Thyroid gland (tissue), 4 donors: ENCODE data around the gene NLGN3.

Source experiments
- POLR2A ChIP-seq, 2 donors: fragments of 450-650 bp; IDR thresholded peaks; one replicate each; pipeline ENCODE4 v1.6.1; 2017; ENCODE audit warnings: antibody characterized with exemption in 2 of 2, mild to moderate bottlenecking in 2 of 2, moderate library complexity in 1 of 2
- TF ChIP-seq, protein P1 (sequence below), 6 experiments: fragments of 200-600 bp in 3 of 6; fragments of 450-650 bp in 3 of 6; sonication (generic) in 3 of 6; IDR thresholded peaks; one replicate each; pipeline ENCODE4 v1.5.1; 2016 to 2019; ENCODE audit warnings: antibody characterized with exemption in 6 of 6, mild to moderate bottlenecking in 2 of 6, inconsistent platforms in 1 of 6, moderate library complexity in 1 of 6

DNA sequence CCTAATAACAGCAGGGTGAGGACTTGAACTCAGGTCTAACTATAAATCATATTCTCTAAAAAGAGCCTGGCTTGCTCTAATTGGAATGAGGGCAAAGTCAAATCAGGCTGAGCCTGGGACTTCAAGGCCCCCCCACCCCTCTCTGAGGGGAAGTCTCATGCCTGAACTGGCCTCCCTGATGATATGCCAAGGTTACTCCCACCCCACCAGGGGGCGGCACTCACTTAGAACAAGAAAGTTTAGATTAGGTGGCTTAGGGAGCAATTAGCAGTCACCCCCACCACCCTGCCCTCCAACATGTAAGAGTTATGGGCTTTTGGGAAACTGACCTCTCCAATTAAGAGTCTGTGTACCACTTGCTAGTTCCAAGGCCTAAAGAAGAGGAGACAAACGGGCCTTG, 46.3 kb upstream of the NLGN3 start:
- TF ChIP-seq, protein P1, sequence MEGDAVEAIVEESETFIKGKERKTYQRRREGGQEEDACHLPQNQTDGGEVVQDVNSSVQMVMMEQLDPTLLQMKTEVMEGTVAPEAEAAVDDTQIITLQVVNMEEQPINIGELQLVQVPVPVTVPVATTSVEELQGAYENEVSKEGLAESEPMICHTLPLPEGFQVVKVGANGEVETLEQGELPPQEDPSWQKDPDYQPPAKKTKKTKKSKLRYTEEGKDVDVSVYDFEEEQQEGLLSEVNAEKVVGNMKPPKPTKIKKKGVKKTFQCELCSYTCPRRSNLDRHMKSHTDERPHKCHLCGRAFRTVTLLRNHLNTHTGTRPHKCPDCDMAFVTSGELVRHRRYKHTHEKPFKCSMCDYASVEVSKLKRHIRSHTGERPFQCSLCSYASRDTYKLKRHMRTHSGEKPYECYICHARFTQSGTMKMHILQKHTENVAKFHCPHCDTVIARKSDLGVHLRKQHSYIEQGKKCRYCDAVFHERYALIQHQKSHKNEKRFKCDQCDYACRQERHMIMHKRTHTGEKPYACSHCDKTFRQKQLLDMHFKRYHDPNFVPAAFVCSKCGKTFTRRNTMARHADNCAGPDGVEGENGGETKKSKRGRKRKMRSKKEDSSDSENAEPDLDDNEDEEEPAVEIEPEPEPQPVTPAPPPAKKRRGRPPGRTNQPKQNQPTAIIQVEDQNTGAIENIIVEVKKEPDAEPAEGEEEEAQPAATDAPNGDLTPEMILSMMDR (IDR thresholded peaks at IDR 0.05) = peak in 4 of 6 experiments; percentile 18 to 27 (median 22)
- no peak for TF ChIP-seq POLR2A (IDR thresholded peaks at IDR 0.05)
